Type B pancreatic cell (in vitro differentiated cells): Measurements from ENCODE around the gene SPATA21. TPM values are rescaled to one million over a fixed set of nuclear protein-coding genes. Genes with fewer than 3 reads are reported as not detected.

Experiments used
- DNase-seq: peaks from one replicate; pipeline ENCODE4 v3.0.0; 2021; ENCODE audit warnings: mixed read lengths; ENCODE audit not compliant: unreplicated experiment; ENCODE audit errors: extremely low spot score
- H3K27ac Mint-ChIP-seq: 2 replicates; pipeline ENCODE4 v1.8.0; 2021; ENCODE audit warnings: mild to moderate bottlenecking, mixed read lengths
- H3K27me3 Mint-ChIP-seq: 2 replicates; pipeline ENCODE4 v1.8.0; 2021; ENCODE audit warnings: mixed read lengths
- H3K36me3 Mint-ChIP-seq: 2 replicates; pipeline ENCODE4 v1.8.0; 2021; ENCODE audit warnings: mixed read lengths
- H3K4me1 Mint-ChIP-seq: one replicate; pipeline ENCODE4 v1.8.0; 2021; ENCODE audit warnings: mixed read lengths; ENCODE audit not compliant: unreplicated experiment
- H3K4me3 Mint-ChIP-seq: 2 replicates; pipeline ENCODE4 v1.8.0; 2021; ENCODE audit warnings: mild to moderate bottlenecking, mixed read lengths
- H3K9me3 Mint-ChIP-seq: 2 replicates; pipeline ENCODE4 v1.8.0; 2021; ENCODE audit warnings: mixed read lengths
- total RNA-seq: library from RNA; stranded (reverse); gene quantifications from 2 replicates; pipeline ENCODE4 v1.2.1, GENCODE V29; 2021; ENCODE audit warnings: low replicate concordance
- TF ChIP-seq, protein P1 (sequence below): fragments of 200-600 bp; sonication (generic); conservative IDR thresholded peaks from 2 replicates; pipeline ENCODE4 v1.5.0; 2021; ENCODE audit warnings: antibody characterized with exemption, mild to moderate bottlenecking

SPATA21 gene
- total RNA-seq, 1 donor from 2014 or later, result not detected

DNA sequence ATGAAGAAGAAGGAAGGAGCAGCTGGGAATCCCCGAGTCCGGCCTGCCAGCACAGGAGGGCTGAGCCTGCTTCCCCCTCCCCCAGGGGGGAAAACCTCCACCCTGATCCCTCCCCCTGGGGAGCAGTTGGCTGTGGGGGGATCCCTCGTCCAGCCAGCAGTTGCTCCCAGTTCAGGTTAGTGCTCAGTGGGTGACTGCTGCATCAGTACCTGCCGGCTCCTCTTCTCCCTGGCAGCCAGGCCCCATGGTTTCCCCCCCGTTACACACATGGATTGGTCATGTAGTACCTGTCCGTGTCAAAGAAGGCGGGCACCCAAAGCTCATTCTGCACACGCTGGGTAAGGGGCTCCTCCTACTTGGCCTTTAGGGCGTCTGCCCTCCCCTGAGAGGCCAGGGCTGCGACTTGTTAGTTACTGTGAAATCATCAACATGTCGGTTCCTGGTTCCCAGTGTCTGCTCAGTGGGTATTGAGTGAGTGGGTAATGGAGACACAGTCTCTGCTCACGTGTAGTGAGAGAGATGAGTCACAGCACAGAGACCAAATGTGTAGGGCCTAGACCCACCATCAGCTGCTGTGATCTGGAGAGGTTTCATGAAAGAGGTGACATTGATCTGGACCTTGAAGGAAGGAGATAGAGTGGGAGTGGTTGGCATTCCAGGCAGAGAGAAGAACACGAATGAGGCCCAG lies 14.8 kb upstream of the SPATA21 start:
- H3K27me3 Mint-ChIP-seq, result no peaks in the 10 kb centered on the region
- H3K27ac Mint-ChIP-seq, result no peak overlapping the region

DNA sequence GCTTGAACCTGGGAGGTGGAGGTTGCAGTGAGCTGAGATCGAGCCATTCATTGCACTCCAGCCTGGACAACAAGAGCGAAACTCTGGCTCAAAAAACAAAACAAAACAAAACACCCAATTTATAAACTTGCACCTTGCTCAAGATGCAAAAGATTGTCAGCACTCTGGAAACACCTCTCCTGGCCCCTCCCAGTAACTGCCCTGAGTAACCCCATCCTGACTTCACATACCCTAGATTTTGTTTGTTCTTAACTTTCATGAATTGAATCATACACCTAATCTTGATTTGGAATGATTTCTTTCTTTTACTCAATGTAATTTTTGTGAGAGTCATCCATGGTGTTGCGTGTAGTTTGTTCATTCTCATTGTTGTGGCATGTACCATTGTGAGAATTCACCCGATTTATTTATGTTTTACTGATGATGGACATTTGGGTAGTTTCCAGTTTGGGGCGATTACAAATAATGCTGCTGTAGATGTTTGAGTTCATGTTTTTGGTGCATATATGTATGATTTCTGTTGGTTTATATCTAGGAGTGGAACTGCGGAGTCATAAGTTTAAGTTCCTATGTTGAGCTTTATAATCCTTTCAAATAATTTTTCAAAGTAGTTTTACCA lies 13.7 kb upstream of the SPATA21 start:
- H3K9me3 Mint-ChIP-seq, result no peaks in the 10 kb centered on the region
- H3K36me3 Mint-ChIP-seq, result peaks cover 23% of the 10 kb centered on the region
- H3K27me3 Mint-ChIP-seq, result no peaks in the 10 kb centered on the region
- no peak overlapping the region for H3K27ac Mint-ChIP-seq
- no peaks in the 10 kb centered on the region for H3K4me1 Mint-ChIP-seq
- DNase-seq, result no peak
- TF ChIP-seq, protein P1, sequence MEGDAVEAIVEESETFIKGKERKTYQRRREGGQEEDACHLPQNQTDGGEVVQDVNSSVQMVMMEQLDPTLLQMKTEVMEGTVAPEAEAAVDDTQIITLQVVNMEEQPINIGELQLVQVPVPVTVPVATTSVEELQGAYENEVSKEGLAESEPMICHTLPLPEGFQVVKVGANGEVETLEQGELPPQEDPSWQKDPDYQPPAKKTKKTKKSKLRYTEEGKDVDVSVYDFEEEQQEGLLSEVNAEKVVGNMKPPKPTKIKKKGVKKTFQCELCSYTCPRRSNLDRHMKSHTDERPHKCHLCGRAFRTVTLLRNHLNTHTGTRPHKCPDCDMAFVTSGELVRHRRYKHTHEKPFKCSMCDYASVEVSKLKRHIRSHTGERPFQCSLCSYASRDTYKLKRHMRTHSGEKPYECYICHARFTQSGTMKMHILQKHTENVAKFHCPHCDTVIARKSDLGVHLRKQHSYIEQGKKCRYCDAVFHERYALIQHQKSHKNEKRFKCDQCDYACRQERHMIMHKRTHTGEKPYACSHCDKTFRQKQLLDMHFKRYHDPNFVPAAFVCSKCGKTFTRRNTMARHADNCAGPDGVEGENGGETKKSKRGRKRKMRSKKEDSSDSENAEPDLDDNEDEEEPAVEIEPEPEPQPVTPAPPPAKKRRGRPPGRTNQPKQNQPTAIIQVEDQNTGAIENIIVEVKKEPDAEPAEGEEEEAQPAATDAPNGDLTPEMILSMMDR, result no peak
- H3K4me3 Mint-ChIP-seq, result no peak overlapping the region

More for the DNA sequence above, 14.8 kb upstream of the SPATA21 start:
- Mint-ChIP-seq H3K4me1 (no peaks in the 10 kb centered on the region), H3K4me3 (no peak overlapping the region), H3K9me3 (no peaks in the 10 kb centered on the region), H3K36me3 (peaks cover 23% of the 10 kb centered on the region)
- TF ChIP-seq, protein P1, result no peak
- DNase-seq, result no peak

DNA sequence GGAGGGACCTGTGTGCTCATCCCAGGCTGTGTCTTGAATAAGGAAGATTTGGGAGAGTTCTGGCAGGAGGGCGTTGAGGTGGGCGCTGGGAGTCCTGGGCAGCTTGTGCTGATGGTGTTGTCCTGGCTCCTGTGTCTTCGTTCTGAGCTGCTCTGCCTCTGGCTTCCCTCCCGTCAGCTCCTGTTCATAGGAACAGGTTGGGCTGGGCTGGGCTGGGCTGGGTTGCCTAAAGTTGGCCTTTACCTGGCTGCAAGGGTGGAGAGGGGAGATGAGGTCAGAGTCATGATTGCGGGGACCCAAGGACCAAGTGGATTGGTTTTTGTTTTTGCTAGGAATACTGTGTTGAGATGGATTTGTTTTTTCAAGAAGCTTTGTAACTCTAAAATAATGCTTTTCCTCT lies 12.4 kb upstream of the SPATA21 start:
- Mint-ChIP-seq H3K4me3 (no peak overlapping the region), H3K9me3 (no peaks in the 10 kb centered on the region), H3K4me1 (no peaks in the 10 kb centered on the region), H3K27me3 (no peaks in the 10 kb centered on the region), H3K36me3 (peaks cover 18% of the 10 kb centered on the region), H3K27ac (no peak overlapping the region)
- DNase-seq, result no peak
- TF ChIP-seq, protein P1, result no peak

DNA sequence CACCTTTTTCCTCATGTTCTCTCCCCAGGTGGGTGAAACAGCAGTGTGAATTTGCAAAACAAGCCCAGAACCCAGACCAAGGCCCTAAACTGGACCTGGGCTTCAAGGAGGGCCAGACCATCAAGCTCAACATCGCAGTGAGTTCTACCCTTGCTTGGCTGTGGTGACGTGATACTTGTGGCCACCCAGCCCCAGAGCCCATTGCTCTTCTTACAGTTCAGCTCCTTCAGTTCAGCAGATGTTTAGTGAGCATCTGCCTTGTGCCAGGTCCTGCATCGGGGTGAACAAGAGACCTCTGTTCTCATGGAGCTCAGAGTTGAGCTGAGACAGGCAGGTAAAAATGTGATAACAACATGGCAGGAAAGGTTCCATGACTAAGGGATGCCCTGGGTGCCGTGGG lies 11.8 kb upstream of the SPATA21 start:
- TF ChIP-seq, protein P1, result no peak
- H3K4me1 Mint-ChIP-seq, result no peaks in the 10 kb centered on the region
- no peaks in the 10 kb centered on the region for H3K9me3 Mint-ChIP-seq
- H3K36me3 Mint-ChIP-seq, result peaks cover 20% of the 10 kb centered on the region
- no peaks in the 10 kb centered on the region for H3K27me3 Mint-ChIP-seq
- no peak for DNase-seq
- H3K27ac Mint-ChIP-seq, result no peak overlapping the region
- H3K4me3 Mint-ChIP-seq, result no peak overlapping the region

DNA sequence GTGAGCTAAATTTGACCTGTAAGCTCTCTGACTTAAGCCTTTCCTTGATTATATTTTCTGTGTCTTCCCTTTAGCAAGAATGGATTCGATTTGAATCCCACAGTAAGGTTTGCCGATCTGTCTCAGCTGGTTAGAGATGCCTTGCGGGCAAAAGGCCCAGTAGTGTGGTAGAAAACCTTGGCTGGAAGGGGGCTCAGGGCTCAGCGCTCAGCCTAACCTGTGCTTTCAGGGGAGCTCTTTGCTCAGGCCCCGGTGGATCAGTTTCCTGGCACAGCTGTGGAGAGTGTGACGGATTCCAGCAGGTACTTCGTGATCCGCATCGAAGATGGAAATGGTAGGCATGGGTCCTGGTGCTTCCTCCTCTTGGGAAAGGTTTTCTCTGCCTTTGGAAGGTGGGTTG lies 10.4 kb upstream of the SPATA21 start:
- TF ChIP-seq, protein P1, result no peak
- no peaks in the 10 kb centered on the region for H3K4me1 Mint-ChIP-seq
- H3K36me3 Mint-ChIP-seq, result peaks cover 20% of the 10 kb centered on the region
- no peak overlapping the region for H3K4me3 Mint-ChIP-seq
- H3K27me3 Mint-ChIP-seq, result no peaks in the 10 kb centered on the region
- H3K9me3 Mint-ChIP-seq, result no peaks in the 10 kb centered on the region
- H3K27ac Mint-ChIP-seq, result no peak overlapping the region
- DNase-seq, result no peak
